ENCODE data around the gene CKAP2L. TPM values are rescaled to one million over a fixed set of nuclear protein-coding genes. Genes with fewer than 3 reads are reported as not detected.
A peak's percentile ranks its signal among the peaks of the same experiment; 100 is the strongest.

CKAP2L gene
- total RNA-seq, 2 experiments from 2014 or later: 38.4 to 46.7 TPM

GRCh38 chr2:112733871-112734270 lies 30.5 kb downstream of the CKAP2L start:
- CTCF ChIA-PET: interaction anchor here (0.6 to 1.4 kb wide), 3 partner anchors 14 to 150 kb away, joined by 3 to 4 read pairs (median 3); no protein-coding TSS in a partner anchor

GRCh38 chr2:112733456-112733855 lies 31.0 kb downstream of the CKAP2L start:
- Mint-ChIP-seq H3K27me3 (no peaks in the 10 kb centered on the region), H3K27ac (no peak overlapping the region), H3K4me3 (no peak overlapping the region), H3K4me1 (peaks cover 4% of the 10 kb centered on the region), H3K36me3 (ENCODE audit: low read depth) (no peaks in the 10 kb centered on the region), H3K9me3 (ENCODE audit: low read depth) (no peaks in the 10 kb centered on the region)
- CTCF ChIA-PET: interaction anchor here (0.6 to 1.4 kb wide), 2 partner anchors 39 to 643 kb away, joined by 3 to 4 read pairs; no protein-coding TSS in a partner anchor
- POLR2A ChIA-PET: no interaction called here
- ATAC-seq (no peak), DNase-seq (no peak)
- intact Hi-C loops (cut with DNase I, micrococcal nuclease): no loop called here

More at GRCh38 chr2:112733871-112734270, 30.5 kb downstream of the CKAP2L start:
- Mint-ChIP-seq H3K27me3 (no peaks in the 10 kb centered on the region), H3K36me3 (ENCODE audit: low read depth) (no peaks in the 10 kb centered on the region), H3K9me3 (ENCODE audit: low read depth) (no peaks in the 10 kb centered on the region), H3K27ac (no peak overlapping the region), H3K4me3 (no peak overlapping the region), H3K4me1 (peaks cover 4% of the 10 kb centered on the region)
- ATAC-seq (no peak), DNase-seq (no peak)
- intact Hi-C loops (cut with DNase I, micrococcal nuclease): no loop called here
- POLR2A ChIA-PET: no interaction called here

GRCh38 chr2:112731479-112731878 lies 32.9 kb downstream of the CKAP2L start:
- POLR2A ChIA-PET: no interaction called here
- no peak for ATAC-seq
- no peaks in the 10 kb centered on the region for H3K36me3 Mint-ChIP-seq (ENCODE audit: low read depth)

GRCh38 chr2:112730791-112731190 lies 33.6 kb downstream of the CKAP2L start:
- intact Hi-C loops (cut with DNase I, micrococcal nuclease): no loop called here

More at GRCh38 chr2:112731479-112731878, 32.9 kb downstream of the CKAP2L start:
- H3K4me3 Mint-ChIP-seq: no peak overlapping the region
- CTCF ChIA-PET: interaction anchor here (0.6 to 1.4 kb wide), 3 partner anchors 131 to 174 kb away, joined by 4 read pairs; no protein-coding TSS in a partner anchor
- no peak overlapping the region for H3K27ac Mint-ChIP-seq
- H3K4me1 Mint-ChIP-seq: peaks cover 2% of the 10 kb centered on the region
- no peaks in the 10 kb centered on the region for H3K27me3 Mint-ChIP-seq
- intact Hi-C loops (cut with DNase I, micrococcal nuclease): no loop called here
- no peaks in the 10 kb centered on the region for H3K9me3 Mint-ChIP-seq (ENCODE audit: low read depth)
- DNase-seq: no peak

GRCh38 chr2:112730216-112730615 lies 34.2 kb downstream of the CKAP2L start:
- POLR2A ChIA-PET: no interaction called here
- CTCF ChIA-PET: interaction anchor here (0.8 to 8.2 kb wide), 6 partner anchors 18 to 135 kb away, joined by 3 to 185 read pairs (median 22); no protein-coding TSS in a partner anchor
- no peak overlapping the region for H3K4me3 Mint-ChIP-seq
- H3K9me3 Mint-ChIP-seq (ENCODE audit: low read depth): no peaks in the 10 kb centered on the region
- no peaks in the 10 kb centered on the region for H3K27me3 Mint-ChIP-seq
- ATAC-seq (no peak), DNase-seq (no peak)
- peaks cover 3% of the 10 kb centered on the region for H3K4me1 Mint-ChIP-seq
- no peaks in the 10 kb centered on the region for H3K36me3 Mint-ChIP-seq (ENCODE audit: low read depth)
- intact Hi-C loops (cut with DNase I, micrococcal nuclease): no loop called here
- no peak overlapping the region for H3K27ac Mint-ChIP-seq

More at GRCh38 chr2:112730791-112731190, 33.6 kb downstream of the CKAP2L start:
- ATAC-seq (no peak), DNase-seq (no peak)
- Mint-ChIP-seq H3K4me1 (peaks cover 3% of the 10 kb centered on the region), H3K36me3 (ENCODE audit: low read depth) (no peaks in the 10 kb centered on the region), H3K27ac (no peak overlapping the region), H3K9me3 (ENCODE audit: low read depth) (no peaks in the 10 kb centered on the region), H3K27me3 (no peaks in the 10 kb centered on the region), H3K4me3 (no peak overlapping the region)
- POLR2A ChIA-PET: no interaction called here
- CTCF ChIA-PET: interaction anchor here (0.6 to 8.2 kb wide), 7 partner anchors 18 to 174 kb away, joined by 3 to 185 read pairs (median 5); no protein-coding TSS in a partner anchor

- POLR2A ChIA-PET: interaction anchor here (0.9 kb wide), 1 partner anchor 24 kb away, joined by 3 read pairs; no protein-coding TSS in a partner anchor
- H3K4me1 Mint-ChIP-seq: peaks cover 3% of the 10 kb centered on the region
- H3K4me3 Mint-ChIP-seq: no peak overlapping the region
- H3K9me3 Mint-ChIP-seq (ENCODE audit: low read depth): no peaks in the 10 kb centered on the region
- H3K27me3 Mint-ChIP-seq: no peaks in the 10 kb centered on the region
- no peaks in the 10 kb centered on the region for H3K36me3 Mint-ChIP-seq (ENCODE audit: low read depth)
- CTCF ChIA-PET: interaction anchor here (0.5 to 8.2 kb wide), 16 partner anchors 9 to 375 kb away, joined by 3 to 185 read pairs (median 5); no protein-coding TSS in a partner anchor
- ATAC-seq: no peak
- no peak overlapping the region for H3K27ac Mint-ChIP-seq
- intact Hi-C loops (cut with DNase I, micrococcal nuclease): no loop called here
- DNase-seq: no peak
These were observed 35.8 kb downstream of the CKAP2L start for GRCh38 chr2:112728378-112729175.

- POLR2A ChIA-PET: interaction anchor here (0.9 kb wide), 1 partner anchor 25 kb away, joined by 3 read pairs; no protein-coding TSS in a partner anchor
- CTCF ChIA-PET: interaction anchor here (0.6 to 8.2 kb wide), 17 partner anchors 10 to 228 kb away, joined by 3 to 185 read pairs (median 11); partner anchors contain the start of genes CHCHD5 and SLC20A1
- intact Hi-C loops (cut with DNase I, micrococcal nuclease): no loop called here
- DNase-seq (no peak), ATAC-seq (no peak)
- H3K9me3 Mint-ChIP-seq (ENCODE audit: low read depth): no peaks in the 10 kb centered on the region
- no peaks in the 10 kb centered on the region for H3K27me3 Mint-ChIP-seq
- no peak overlapping the region for H3K27ac Mint-ChIP-seq
- H3K36me3 Mint-ChIP-seq (ENCODE audit: low read depth): no peaks in the 10 kb centered on the region
- H3K4me3 Mint-ChIP-seq: no peak overlapping the region
- peaks cover 3% of the 10 kb centered on the region for H3K4me1 Mint-ChIP-seq
These were observed 36.4 kb downstream of the CKAP2L start for GRCh38 chr2:112728029-112728362.

- no peak overlapping the region for H3K27ac Mint-ChIP-seq
- H3K9me3 Mint-ChIP-seq (ENCODE audit: low read depth): no peaks in the 10 kb centered on the region
- ChIA-PET CTCF (interaction anchor here (0.6 to 8.2 kb wide), 28 partner anchors 10 to 228 kb away, joined by 3 to 185 read pairs (median 6); partner anchors contain the start of genes CHCHD5 and SLC20A1), POLR2A (interaction anchor here (0.9 kb wide), 1 partner anchor 25 kb away, joined by 3 read pairs; no protein-coding TSS in a partner anchor)
- intact Hi-C loops (cut with DNase I, micrococcal nuclease): loop anchor here (2.0 kb wide), 2 partner anchors 35 to 245 kb away; partner anchors contain the start of gene TTL (in 1 of the 2)
- DNase-seq: no peak
- no peak for ATAC-seq
- H3K27me3 Mint-ChIP-seq: no peaks in the 10 kb centered on the region
- peaks cover 3% of the 10 kb centered on the region for H3K4me1 Mint-ChIP-seq
- H3K4me3 Mint-ChIP-seq: no peak overlapping the region
- H3K36me3 Mint-ChIP-seq (ENCODE audit: low read depth): no peaks in the 10 kb centered on the region
These were observed 37.0 kb downstream of the CKAP2L start for GRCh38 chr2:112727276-112728028.

- H3K4me1 Mint-ChIP-seq: peaks cover 3% of the 10 kb centered on the region
- no peaks in the 10 kb centered on the region for H3K9me3 Mint-ChIP-seq (ENCODE audit: low read depth)
- peak; percentile 94 for DNase-seq
- no peaks in the 10 kb centered on the region for H3K36me3 Mint-ChIP-seq (ENCODE audit: low read depth)
- CTCF ChIA-PET: interaction anchor here (0.6 to 8.2 kb wide), 38 partner anchors 9 to 483 kb away, joined by 3 to 185 read pairs (median 6); partner anchors contain the start of genes CHCHD5 and SLC20A1
- intact Hi-C loops (cut with DNase I, micrococcal nuclease): loop anchor here (1.0 to 2.0 kb wide), 6 partner anchors 34 to 244 kb away; partner anchors contain the start of genes SLC20A1 (in 1 of the 2) and TTL (in 1 of the 2)
- H3K4me3 Mint-ChIP-seq: no peak overlapping the region
- ATAC-seq: peak; percentile 98
- no peak overlapping the region for H3K27ac Mint-ChIP-seq
- no peaks in the 10 kb centered on the region for H3K27me3 Mint-ChIP-seq
- POLR2A ChIA-PET: no interaction called here
These were observed 37.8 kb downstream of the CKAP2L start for GRCh38 chr2:112726487-112727190.

GRCh38 chr2:112725545-112726457 lies 38.6 kb downstream of the CKAP2L start:
- Mint-ChIP-seq H3K4me3 (no peak overlapping the region), H3K4me1 (peaks cover 3% of the 10 kb centered on the region), H3K36me3 (ENCODE audit: low read depth) (no peaks in the 10 kb centered on the region), H3K9me3 (ENCODE audit: low read depth) (no peaks in the 10 kb centered on the region), H3K27me3 (no peaks in the 10 kb centered on the region), H3K27ac (no peak overlapping the region)
- ChIA-PET POLR2A (no interaction called here), CTCF (interaction anchor here (0.6 to 8.2 kb wide), 35 partner anchors 8 to 1579 kb away, joined by 3 to 185 read pairs (median 6); partner anchors contain the start of gene SLC20A1)
- intact Hi-C loops (cut with DNase I, micrococcal nuclease): loop anchor here (1.0 to 2.0 kb wide), 6 partner anchors 33 to 243 kb away; partner anchors contain the start of genes SLC20A1 (in 1 of the 2) and TTL (in 1 of the 2)
- no peak for DNase-seq
- no peak for ATAC-seq

Measured in activated CD4-positive, alpha-beta T cell treated with anti-CD3 and anti-CD28 coated beads for 36 hours (primary cell).